HCT116 (cell line): ENCODE measurements around the gene WWP2. TPM values are rescaled to one million over a fixed set of nuclear protein-coding genes. Genes with fewer than 3 reads are reported as not detected.

Source experiments
- ATAC-seq: fragments of 200-7000 bp; cut with Tn5 transposase; 2 replicates; pipeline ENCODE4 v1.9.1; 2020; ENCODE audit warnings: mild to moderate bottlenecking, moderate library complexity
- BruUV-seq: library from RNA; stranded (reverse); fragments of 400-500 nt; replicated peaks from 2 replicates; lab custom pipeline; 2021; lab: Mats Ljungman, UMichigan
- CTCF ChIA-PET: fragments of 300-600 bp; sonication (Branson Sonifier 250); formaldehyde crosslinking; loops from one replicate; lab custom pipeline; 2021; ENCODE audit warnings: antibody characterized with exemption; lab: Charles Lee
- POLR2A ChIA-PET: fragments of 300-600, 350-600 bp; sonication (Branson Sonifier 250); formaldehyde crosslinking; loops from one replicate; lab custom pipeline; 2021; ENCODE audit warnings: antibody characterized with exemption; lab: Charles Lee
- RAD21 ChIA-PET, 2 experiments: fragments of 300-600 bp; sonication (Branson Sonifier 250); formaldehyde crosslinking; loops; one replicate each; lab custom pipeline; 2023; ENCODE audit warnings: low total read pairs in 2 of 2; ENCODE audit not compliant: uncharacterized antibody in 2 of 2, unreplicated experiment in 2 of 2, low non-redundant PET in 1 of 2; lab: Charles Lee
- DNase-seq: peaks from one replicate; pipeline ENCODE4 v3.0.0-alpha.2; 2010; ENCODE audit warnings: low read depth, low spot score
- H2AFZ ChIP-seq: fragments of 200-600 bp; shearing (Covaris generic), sonication (generic); 2 replicates; pipeline ENCODE4 v1.6.1; 2017; ENCODE audit warnings: low read depth, mixed run types, mixed read lengths, antibody characterized with exemption, low read length; ENCODE audit not compliant: poor library complexity, severe bottlenecking
- H3K27ac ChIP-seq: 2 replicates; pipeline ENCODE4 v1.5.1; 2012; ENCODE audit warnings: low read depth, low read length
- H3K27me3 ChIP-seq: fragments of 200-600 bp; sonication (generic); 2 replicates; pipeline ENCODE4 v1.6.1; 2016; ENCODE audit warnings: mixed run types, low read length, mixed read lengths; ENCODE audit not compliant: insufficient read depth
- H3K36me3 ChIP-seq, 2 experiments: fragments of 200-500 bp in 1 of 2; fragments of 200-600 bp in 1 of 2; sonication (Bioruptor generic) in 1 of 2; sonication (generic) in 1 of 2; 2 replicates each; pipeline versions ENCODE4 v1.5.1 to v1.6.1; 2014 to 2016; ENCODE audit warnings: low read length in 2 of 2, inconsistent platforms in 1 of 2, mixed read lengths in 1 of 2, mixed run types in 1 of 2; ENCODE audit not compliant: insufficient read depth in 2 of 2, control insufficient read depth in 1 of 2
- H3K4me1 ChIP-seq, 2 experiments: fragments of 200-600 bp in 1 of 2; sonication (generic) in 1 of 2; 2 replicates each; pipeline versions ENCODE4 v1.5.1 to v1.6.1; 2012 to 2017; ENCODE audit warnings: low read length in 2 of 2, inconsistent platforms in 1 of 2, mild to moderate bottlenecking in 1 of 2, mixed read lengths in 1 of 2, mixed run types in 1 of 2, moderate library complexity in 1 of 2; ENCODE audit not compliant: insufficient read depth in 2 of 2, control insufficient read depth in 1 of 2
- H3K4me2 ChIP-seq: fragments of 200-600 bp; sonication (generic); 2 replicates; pipeline ENCODE4 v1.6.1; 2017; ENCODE audit warnings: mixed run types, low read length, mixed read lengths
- H3K4me3 ChIP-seq, 2 experiments: fragments of 200-600 bp in 1 of 2; sonication (generic) in 1 of 2; replicated peaks in 1 of 2; 2 replicates each; pipeline ENCODE4 v1.5.1; 2011 to 2016; ENCODE audit warnings: low read length in 2 of 2, control low read depth in 1 of 2, low read depth in 1 of 2, mild to moderate bottlenecking in 1 of 2, mixed read lengths in 1 of 2, mixed run types in 1 of 2
- H3K79me2 ChIP-seq: fragments of 200-600 bp; sonication (generic); 2 replicates; pipeline ENCODE4 v1.6.1; 2017; ENCODE audit warnings: mild to moderate bottlenecking, mixed run types, low read length, moderate library complexity, mixed read lengths; ENCODE audit not compliant: insufficient read depth
- H3K9ac ChIP-seq: fragments of 200-600 bp; sonication (generic); 2 replicates; pipeline ENCODE4 v1.6.1; 2016; ENCODE audit warnings: low read length, mixed read lengths
- H3K9me2 ChIP-seq: fragments of 200-600 bp; sonication (generic), shearing (Covaris generic); 2 replicates; pipeline ENCODE4 v1.6.1; 2017; ENCODE audit warnings: mixed run types, mild to moderate bottlenecking, moderate library complexity; ENCODE audit not compliant: insufficient read depth
- H3K9me3 ChIP-seq, 2 experiments: fragments of 200-500 bp in 1 of 2; fragments of 200-600 bp in 1 of 2; sonication (Bioruptor generic) in 1 of 2; sonication (generic) in 1 of 2; 2 replicates each; pipeline ENCODE4 v1.6.1; 2014 to 2017; ENCODE audit warnings: low read length in 2 of 2, mixed read lengths in 2 of 2, inconsistent platforms in 1 of 2, low read depth in 1 of 2, mild to moderate bottlenecking in 1 of 2, mixed run types in 1 of 2, moderate library complexity in 1 of 2; ENCODE audit not compliant: control insufficient read depth in 1 of 2, insufficient read depth in 1 of 2
- H4K20me1 ChIP-seq: fragments of 200-600 bp; sonication (generic), shearing (Covaris generic); 2 replicates; pipeline ENCODE4 v1.6.1; 2017; ENCODE audit warnings: mixed run types, mild to moderate bottlenecking, moderate library complexity; ENCODE audit not compliant: insufficient read depth
- EGR1 ChIP-seq: IDR thresholded peaks from 2 replicates; pipeline ENCODE4 v1.6.1; 2012; ENCODE audit warnings: low read depth
- ELF1 ChIP-seq: IDR thresholded peaks from 2 replicates; pipeline ENCODE4 v1.6.1; 2012; ENCODE audit warnings: low read depth, borderline replicate concordance
- EZH2 ChIP-seq: fragments of 200-600 bp; sonication (generic); IDR thresholded peaks from 2 replicates; pipeline ENCODE4 v1.6.1; 2017; ENCODE audit warnings: antibody characterized with exemption, mixed run types
- FOSL1 ChIP-seq: IDR thresholded peaks from 2 replicates; pipeline ENCODE4 v1.6.1; 2012; ENCODE audit warnings: low read depth
- SIN3A ChIP-seq: IDR thresholded peaks from 2 replicates; pipeline ENCODE4 v1.6.1; 2012; ENCODE audit warnings: low read depth
- SP1 ChIP-seq: IDR thresholded peaks from 2 replicates; pipeline ENCODE4 v1.6.1; 2012; ENCODE audit warnings: low read depth
- SRF ChIP-seq: IDR thresholded peaks from 2 replicates; pipeline ENCODE4 v1.6.1; 2012; ENCODE audit warnings: low read depth
- ZBTB33 ChIP-seq: IDR thresholded peaks from 2 replicates; pipeline ENCODE4 v1.6.1; 2011; ENCODE audit warnings: mild to moderate bottlenecking, low read length, moderate library complexity; ENCODE audit not compliant: insufficient replicate concordance; ENCODE audit errors: extremely low read depth
- ZFX ChIP-seq: fragments of 450-650 bp; IDR thresholded peaks from 2 replicates; pipeline ENCODE4 v1.6.1; 2017
- intact Hi-C: fragments of 100-400 bp; cut with micrococcal nuclease; formaldehyde crosslinking; loops from 2 replicates; pipeline ENCODE4 v1.10.0; 2022
- total RNA-seq: library from RNA; stranded (reverse); gene quantifications from one replicate; pipeline ENCODE4 v1.2.1, GENCODE V29; 2021; ENCODE audit not compliant: unreplicated experiment

WWP2 gene
- total RNA-seq, 1 experiment from 2014 or later = 44.2 TPM

DNA sequence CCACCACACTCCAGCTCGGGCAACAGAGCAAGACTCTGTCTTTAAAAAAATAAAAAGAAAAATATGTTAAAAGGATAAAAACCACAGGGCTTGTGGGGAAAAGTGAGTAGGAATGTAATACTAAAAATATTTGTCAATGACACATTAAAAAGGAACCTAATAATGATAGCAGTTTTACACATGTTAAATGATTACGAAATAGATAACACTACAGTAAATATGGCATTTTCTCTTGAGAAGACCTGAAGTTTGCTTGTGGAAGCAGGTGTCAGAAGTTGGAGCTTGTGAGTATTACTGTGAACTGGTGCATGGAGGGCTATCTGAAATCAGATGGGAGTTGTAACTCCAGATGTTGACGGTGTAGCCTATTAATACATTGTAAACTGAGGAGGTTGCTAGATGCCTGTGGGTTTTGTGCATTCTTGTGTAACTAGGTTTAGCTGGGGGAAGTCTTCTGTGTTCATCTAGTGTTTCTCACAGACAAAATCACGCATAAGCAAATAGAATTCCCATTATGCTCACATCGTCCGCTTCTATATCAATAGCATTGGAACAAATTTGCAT is 144.8 kb downstream of the WWP2 start:
- no TSS peak for BruUV-seq
- POLR2A ChIA-PET = no interaction called here
- DNase-seq = no peak

GRCh38 chr16:69909043-69909442 is 146.9 kb downstream of the WWP2 start:
- Histone ChIP-seq H3K9ac (no peak overlapping the region), H3K36me3 (peaks cover 3 to 4% of the 10 kb centered on the region in 2 experiments; a peak in 1 of 4 replicates), H3K27me3 (no peaks in the 10 kb centered on the region), H2AFZ (no peak overlapping the region), H3K79me2 (no peaks in the 10 kb centered on the region), H3K4me3 (no peak overlapping the region), H3K4me2 (no peak overlapping the region), H3K9me2 (no peaks in the 10 kb centered on the region), H3K9me3 (no peaks in the 10 kb centered on the region), H3K27ac (no peak overlapping the region), H3K4me1 (no peaks in the 10 kb centered on the region), H4K20me1 (no peaks in the 10 kb centered on the region)
- DNase-seq (no peak), ATAC-seq (no peak)
- ChIA-PET POLR2A (no interaction called here), CTCF (interaction anchor here (0.5 kb wide), 1 partner anchor 1883 kb away, joined by 3 read pairs; no protein-coding TSS in a partner anchor), RAD21 (no interaction called here)
- no peak for TF ChIP-seq SRF
- TF ChIP-seq ZBTB33 = no peak
- intact Hi-C loops = no loop called here
- no TSS peak for BruUV-seq

More for the DNA sequence above, 144.8 kb downstream of the WWP2 start:
- Histone ChIP-seq H3K9me2 (no peaks in the 10 kb centered on the region), H3K79me2 (no peaks in the 10 kb centered on the region), H3K4me2 (no peak overlapping the region), H3K4me1 (no peaks in the 10 kb centered on the region), H3K9ac (no peak overlapping the region), H3K36me3 (peaks cover 3 to 4% of the 10 kb centered on the region in 2 experiments; a peak in 1 of 4 replicates), H2AFZ (no peak overlapping the region), H4K20me1 (no peaks in the 10 kb centered on the region; the same call in 1 of the 2 replicates), H3K27ac (no peak overlapping the region), H3K27me3 (no peaks in the 10 kb centered on the region), H3K4me3 (no peak overlapping the region), H3K9me3 (no peaks in the 10 kb centered on the region)
- TF ChIP-seq SIN3A (no peak), ELF1 (no peak), FOSL1 (no peak), SP1 (no peak), EGR1 (no peak), EZH2 (no peak), ZFX (no peak)
- ChIA-PET RAD21 (no interaction called here), CTCF (interaction anchor here (1.0 kb wide), 1 partner anchor 23 kb away, joined by 3 read pairs; no protein-coding TSS in a partner anchor)
- intact Hi-C loops = no loop called here
- ATAC-seq = no peak
